ENCODE data around the gene DDIT4. TPM values are rescaled to one million over a fixed set of nuclear protein-coding genes. Genes with fewer than 3 reads are reported as not detected.

The DDIT4 gene
- total and polyA plus RNA-seq, 9 of the 15 experiments (the other 6 are each of a cell fraction or from before 2014, with no cell fraction given): 8.2 to 675 (median 159) TPM

DNA sequence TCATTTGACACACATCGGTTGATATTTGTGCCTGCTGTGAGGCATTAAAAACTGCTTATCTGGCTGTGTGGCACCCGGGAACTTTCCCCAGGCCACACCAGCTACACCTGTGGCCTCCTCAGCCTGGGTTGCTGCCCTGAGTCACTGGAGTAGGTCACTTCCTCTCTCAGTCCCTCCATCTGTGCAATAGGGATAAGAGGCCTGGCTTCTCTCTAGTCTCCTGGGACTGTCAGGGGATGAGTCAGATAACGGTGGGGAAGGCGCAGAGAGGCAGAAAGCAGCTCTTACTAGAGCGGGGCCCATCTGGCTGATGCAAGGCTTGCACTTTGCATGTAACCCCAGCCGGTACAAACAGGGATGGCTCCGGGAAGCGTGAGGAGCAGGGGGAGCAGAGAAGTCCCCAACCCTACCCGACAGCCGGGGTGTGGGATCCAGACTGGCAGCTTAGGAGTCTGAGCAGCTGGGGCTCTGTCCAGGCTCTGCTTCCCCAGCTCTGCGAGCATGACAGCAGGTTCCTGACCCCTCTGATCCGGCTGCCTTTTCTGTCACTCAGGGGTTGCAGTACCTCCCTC lies 47.0 kb downstream of the DDIT4 start (continued):
- TF ChIP-seq, protein P1, sequence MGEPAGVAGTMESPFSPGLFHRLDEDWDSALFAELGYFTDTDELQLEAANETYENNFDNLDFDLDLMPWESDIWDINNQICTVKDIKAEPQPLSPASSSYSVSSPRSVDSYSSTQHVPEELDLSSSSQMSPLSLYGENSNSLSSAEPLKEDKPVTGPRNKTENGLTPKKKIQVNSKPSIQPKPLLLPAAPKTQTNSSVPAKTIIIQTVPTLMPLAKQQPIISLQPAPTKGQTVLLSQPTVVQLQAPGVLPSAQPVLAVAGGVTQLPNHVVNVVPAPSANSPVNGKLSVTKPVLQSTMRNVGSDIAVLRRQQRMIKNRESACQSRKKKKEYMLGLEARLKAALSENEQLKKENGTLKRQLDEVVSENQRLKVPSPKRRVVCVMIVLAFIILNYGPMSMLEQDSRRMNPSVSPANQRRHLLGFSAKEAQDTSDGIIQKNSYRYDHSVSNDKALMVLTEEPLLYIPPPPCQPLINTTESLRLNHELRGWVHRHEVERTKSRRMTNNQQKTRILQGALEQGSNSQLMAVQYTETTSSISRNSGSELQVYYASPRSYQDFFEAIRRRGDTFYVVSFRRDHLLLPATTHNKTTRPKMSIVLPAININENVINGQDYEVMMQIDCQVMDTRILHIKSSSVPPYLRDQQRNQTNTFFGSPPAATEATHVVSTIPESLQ (CRISPR knock-in tag; IDR thresholded peaks at IDR 0.05): peak; percentile 90; the same call in 1 of the 2 replicates
- TF ChIP-seq CBFB (CRISPR knock-in tag; IDR thresholded peaks at IDR 0.05) (peak; percentile 89), ZEB2 (IDR thresholded peaks at IDR 0.05) (peak; percentile 99), RBM15 (IDR thresholded peaks at IDR 0.05; ENCODE audit: insufficient read depth, low read length) (no peak), ZNF830 (CRISPR knock-in tag; IDR thresholded peaks at IDR 0.05) (peak; percentile 80; the same call in 1 of the 2 replicates), MEF2A (IDR thresholded peaks at IDR 0.05; ENCODE audit: control insufficient read depth, low read depth, low read length) (peak; percentile 77), CTBP1 (IDR thresholded peaks at IDR 0.05; ENCODE audit: borderline replicate concordance) (peak; percentile 100), ZNF133 (CRISPR knock-in tag; IDR thresholded peaks at IDR 0.05) (0 out of 2 replicates have a peak, but pooled peaks have one; percentile 36), CREB1 (IDR thresholded peaks at IDR 0.05) (peak; percentile 87), CREB1 (CRISPR knock-in tag; IDR thresholded peaks at IDR 0.05) (peak; percentile 92), PHF8 (IDR thresholded peaks at IDR 0.05; ENCODE audit: borderline replicate concordance, low read length) (peak; percentile 52; the same call in 1 of the 2 replicates), PYGO2 (tag; IDR thresholded peaks at IDR 0.05) (peak; percentile 78; the same call in 1 of the 2 replicates), EP300 (IDR thresholded peaks at IDR 0.05; ENCODE audit: low read length) (peak; percentile 100), WHSC1 (IDR thresholded peaks at IDR 0.05; ENCODE audit: low read length) (no peak), ZNF41 (CRISPR knock-in tag; conservative IDR thresholded peaks at IDR 0.05) (0 out of 2 replicates have a peak, but pooled peaks have one; percentile 11), ZNF175 (CRISPR knock-in tag; IDR thresholded peaks at IDR 0.05; ENCODE audit: low read depth) (peak; percentile 97), HMGN3 (IDR thresholded peaks at IDR 0.05; ENCODE audit: borderline replicate concordance, extremely low read depth, insufficient read length, low read depth, low read length) (peak; percentile 90), TCF7L2 (IDR thresholded peaks at IDR 0.05; ENCODE audit: low read depth, low read length) (no peak), SMAD1 (IDR thresholded peaks at IDR 0.05; ENCODE audit: low read depth, low read length, partially characterized antibody) (no peak), ZKSCAN3 (CRISPR knock-in tag; IDR thresholded peaks at IDR 0.05) (no peak), PHB (CRISPR knock-in tag; IDR thresholded peaks at IDR 0.05) (no peak), MCM3 (IDR thresholded peaks at IDR 0.05) (no peak), GABPA (tag; conservative IDR thresholded peaks at IDR 0.05; ENCODE audit: low read depth) (peak; percentile 94), PPARD (CRISPR knock-in tag; IDR thresholded peaks at IDR 0.05) (no peak), ADNP (tag; IDR thresholded peaks at IDR 0.05) (no peak)
- TF ChIP-seq, protein P2, sequence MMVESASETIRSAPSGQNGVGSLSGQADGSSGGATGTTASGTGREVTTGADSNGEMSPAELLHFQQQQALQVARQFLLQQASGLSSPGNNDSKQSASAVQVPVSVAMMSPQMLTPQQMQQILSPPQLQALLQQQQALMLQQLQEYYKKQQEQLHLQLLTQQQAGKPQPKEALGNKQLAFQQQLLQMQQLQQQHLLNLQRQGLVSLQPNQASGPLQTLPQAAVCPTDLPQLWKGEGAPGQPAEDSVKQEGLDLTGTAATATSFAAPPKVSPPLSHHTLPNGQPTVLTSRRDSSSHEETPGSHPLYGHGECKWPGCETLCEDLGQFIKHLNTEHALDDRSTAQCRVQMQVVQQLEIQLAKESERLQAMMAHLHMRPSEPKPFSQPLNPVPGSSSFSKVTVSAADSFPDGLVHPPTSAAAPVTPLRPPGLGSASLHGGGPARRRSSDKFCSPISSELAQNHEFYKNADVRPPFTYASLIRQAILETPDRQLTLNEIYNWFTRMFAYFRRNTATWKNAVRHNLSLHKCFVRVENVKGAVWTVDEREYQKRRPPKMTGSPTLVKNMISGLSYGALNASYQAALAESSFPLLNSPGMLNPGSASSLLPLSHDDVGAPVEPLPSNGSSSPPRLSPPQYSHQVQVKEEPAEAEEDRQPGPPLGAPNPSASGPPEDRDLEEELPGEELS (CRISPR knock-in tag; IDR thresholded peaks at IDR 0.05; ENCODE audit: borderline replicate concordance): peak; percentile 82
